H1 (cell line): ENCODE data around the gene TRIM24. TPM values are rescaled to one million over a fixed set of nuclear protein-coding genes. Genes with fewer than 3 reads are reported as not detected.

Experiments
- CTCF ChIA-PET: fragments of 300-600 bp; sonication (Branson Sonifier 250); formaldehyde crosslinking; loops from one replicate; lab custom pipeline; 2021; ENCODE audit not compliant: partially characterized antibody; lab: Charles Lee
- POLR2A ChIA-PET: fragments of 300-600 bp; sonication (Branson Sonifier 250); formaldehyde crosslinking; loops from one replicate; lab custom pipeline; 2021; ENCODE audit warnings: inconsistent platforms; ENCODE audit not compliant: partially characterized antibody; lab: Charles Lee
- DNase-seq, 2 experiments: peaks; one replicate each; pipeline versions ENCODE4 v3.0.0 to v3.0.0-alpha.2; 2010 to 2022; ENCODE audit warnings: low spot score in 2 of 2, low read depth in 1 of 2, mixed read lengths in 1 of 2
- FAIRE-seq: peaks from 2 replicates; lab custom pipeline; 2011; peaks lifted over from hg19 to GRCh38; lab: Jason Lieb, UNC
- H2AFZ ChIP-seq: 2 replicates; pipeline ENCODE4 v1.8.1; 2012; ENCODE audit warnings: low read length, inconsistent platforms
- H2AK5ac ChIP-seq: 2 replicates; pipeline ENCODE4 v1.6.1; 2013; ENCODE audit warnings: low read depth, low read length
- H2BK120ac ChIP-seq: replicated peaks from 2 replicates; pipeline ENCODE3; 2013; ENCODE audit warnings: low read depth, low read length, inconsistent platforms
- H2BK12ac ChIP-seq: 2 replicates; pipeline ENCODE4 v1.6.1; 2013; ENCODE audit warnings: low read depth, low read length
- H2BK15ac ChIP-seq: 2 replicates; pipeline ENCODE4 v1.6.1; 2013; ENCODE audit warnings: low read length
- H2BK20ac ChIP-seq: 2 replicates; pipeline ENCODE4 v1.6.1; 2013; ENCODE audit warnings: low read length
- H2BK5ac ChIP-seq: 2 replicates; pipeline ENCODE4 v1.6.1; 2013; ENCODE audit warnings: low read depth, low read length
- H3K14ac ChIP-seq: 2 replicates; pipeline ENCODE4 v1.6.1; 2013; ENCODE audit warnings: inconsistent platforms; ENCODE audit not compliant: insufficient read length
- H3K18ac ChIP-seq: 2 replicates; pipeline ENCODE4 v1.6.1; 2013; ENCODE audit warnings: low read length; ENCODE audit errors: extremely low read depth
- H3K23ac ChIP-seq: 2 replicates; pipeline ENCODE4 v1.6.1; 2013; ENCODE audit warnings: inconsistent platforms; ENCODE audit not compliant: insufficient read length
- H3K23me2 ChIP-seq: 2 replicates; pipeline ENCODE4 v1.6.1; 2013; ENCODE audit warnings: low read depth, low read length
- H3K27ac ChIP-seq: 2 replicates; pipeline ENCODE4 v1.6.1; 2011; ENCODE audit warnings: low read depth, low read length, inconsistent platforms
- H3K27me3 ChIP-seq, 4 experiments: replicated peaks in 1 of 4; 1 replicate in 1 of 4; 2 replicates in 3 of 4; pipeline versions ENCODE4 v1.6.1 to v1.8.1; 2011 to 2013; ENCODE audit warnings: low read length in 3 of 4, mild to moderate bottlenecking in 3 of 4, inconsistent platforms in 2 of 4, mixed read lengths in 2 of 4, moderate library complexity in 1 of 4; ENCODE audit not compliant: control insufficient read depth in 3 of 4, insufficient read depth in 3 of 4; ENCODE audit errors: extremely low read depth in 1 of 4
- H3K36me3 ChIP-seq, 4 experiments: 2 replicates each; pipeline versions ENCODE4 v1.6.1 to v1.8.1; 2011 to 2013; ENCODE audit warnings: mild to moderate bottlenecking in 4 of 4, low read length in 3 of 4, moderate library complexity in 2 of 4, control low read depth in 1 of 4, inconsistent platforms in 1 of 4; ENCODE audit not compliant: insufficient read depth in 4 of 4, control insufficient read depth in 2 of 4
- H3K4ac ChIP-seq: replicated peaks from 2 replicates; pipeline ENCODE3; 2013; ENCODE audit warnings: low read length, low read depth, mixed read lengths, inconsistent platforms; ENCODE audit not compliant: insufficient read length
- H3K4me1 ChIP-seq, 4 experiments: replicated peaks in 1 of 4; 1 replicate in 1 of 4; 2 replicates in 3 of 4; pipeline versions ENCODE4 v1.6.1 to v1.8.1; 2011 to 2013; ENCODE audit warnings: low read length in 3 of 4, inconsistent platforms in 2 of 4, mixed read lengths in 1 of 4; ENCODE audit not compliant: insufficient read depth in 4 of 4, control insufficient read depth in 3 of 4
- H3K4me2 ChIP-seq, 2 experiments: 2 replicates each; pipeline versions ENCODE4 v1.6.1 to v1.8.1; 2011 to 2013; ENCODE audit warnings: low read depth in 2 of 2, low read length in 2 of 2, control low read depth in 1 of 2, inconsistent platforms in 1 of 2, mild to moderate bottlenecking in 1 of 2; ENCODE audit not compliant: insufficient read depth in 1 of 2
- H3K4me3 ChIP-seq, 4 experiments: fragments of 200-600, 300-600 bp in 1 of 4; sonication (generic), shearing (Covaris generic), sonication (Bioruptor Twin) in 1 of 4; 2 replicates each; pipeline versions ENCODE4 v1.5.1 to v1.8.1; 2011 to 2016; ENCODE audit warnings: low read length in 4 of 4, low read depth in 3 of 4, control low read depth in 2 of 4, inconsistent platforms in 2 of 4, mild to moderate bottlenecking in 2 of 4, mixed read lengths in 1 of 4, moderate library complexity in 1 of 4; ENCODE audit not compliant: insufficient read depth in 2 of 4; ENCODE audit errors: extremely low read depth in 1 of 4
- H3K56ac ChIP-seq: replicated peaks from 2 replicates; pipeline ENCODE3; 2013; ENCODE audit warnings: low read depth, mild to moderate bottlenecking, mixed read lengths, low read length, inconsistent platforms; ENCODE audit not compliant: insufficient read length
- H3K79me1 ChIP-seq: 2 replicates; pipeline ENCODE4 v1.6.1; 2013; ENCODE audit warnings: low read depth, low read length, control low read depth
- H3K79me2 ChIP-seq, 2 experiments: 2 replicates each; pipeline versions ENCODE4 v1.6.1 to v1.8.1; 2012 to 2013; ENCODE audit warnings: low read length in 2 of 2, mild to moderate bottlenecking in 2 of 2, inconsistent platforms in 1 of 2; ENCODE audit not compliant: insufficient read depth in 2 of 2, control insufficient read depth in 1 of 2
- H3K9ac ChIP-seq, 4 experiments: replicated peaks in 1 of 4; 1 replicate in 1 of 4; 2 replicates in 3 of 4; pipeline versions ENCODE4 v1.6.1 to v1.8.1; 2011 to 2013; ENCODE audit warnings: low read depth in 3 of 4, low read length in 3 of 4, control low read depth in 2 of 4, mild to moderate bottlenecking in 2 of 4, moderate library complexity in 2 of 4, inconsistent platforms in 1 of 4; ENCODE audit errors: extremely low read depth in 1 of 4
- H3K9me3 ChIP-seq, 2 experiments: 2 replicates each; pipeline versions ENCODE4 v1.6.1 to v1.8.1; 2012 to 2013; ENCODE audit warnings: mild to moderate bottlenecking in 2 of 2, moderate library complexity in 2 of 2, control low read depth in 1 of 2, inconsistent platforms in 1 of 2, low read depth in 1 of 2, low read length in 1 of 2, mixed read lengths in 1 of 2; ENCODE audit not compliant: insufficient read depth in 2 of 2
- H4K20me1 ChIP-seq, 2 experiments: replicated peaks in 1 of 2; 2 replicates each; pipeline versions ENCODE3 to v1.8.1; 2011 to 2013; ENCODE audit warnings: inconsistent platforms in 2 of 2, low read length in 2 of 2, mild to moderate bottlenecking in 1 of 2; ENCODE audit not compliant: insufficient read depth in 2 of 2, control insufficient read depth in 1 of 2
- H4K5ac ChIP-seq: 2 replicates; pipeline ENCODE4 v1.6.1; 2013; ENCODE audit warnings: low read length, low read depth, mixed read lengths, inconsistent platforms; ENCODE audit not compliant: insufficient read length
- H4K8ac ChIP-seq: 2 replicates; pipeline ENCODE4 v1.8.0; 2013; ENCODE audit warnings: mild to moderate bottlenecking, moderate library complexity, low read length, inconsistent platforms; ENCODE audit not compliant: insufficient read depth; ENCODE audit errors: extremely low read depth
- H4K91ac ChIP-seq: replicated peaks from 2 replicates; pipeline ENCODE3; 2013; ENCODE audit warnings: low read length, mixed read lengths, inconsistent platforms; ENCODE audit not compliant: insufficient read length
- CEBPB ChIP-seq: IDR thresholded peaks from 2 replicates; pipeline ENCODE4 v1.6.1; 2012; ENCODE audit warnings: low read depth, low read length
- CHD2 ChIP-seq: IDR thresholded peaks from 2 replicates; pipeline ENCODE4 v1.6.1; 2012; ENCODE audit warnings: low read length, improper control_type of control experiment
- E2F6 ChIP-seq: IDR thresholded peaks from 2 replicates; pipeline ENCODE4 v1.6.1; 2012; ENCODE audit warnings: inconsistent platforms
- GTF2F1 ChIP-seq: IDR thresholded peaks from 2 replicates; pipeline ENCODE4 v1.6.1; 2012; ENCODE audit warnings: low read depth, low read length, improper control_type of control experiment, borderline replicate concordance
- NANOG ChIP-seq: IDR thresholded peaks from 2 replicates; pipeline ENCODE4 v1.6.1; 2011; ENCODE audit warnings: low read length, low read depth, mild to moderate bottlenecking, inconsistent platforms; ENCODE audit not compliant: insufficient read depth, poor library complexity, severe bottlenecking
- SIN3A ChIP-seq, 2 experiments: IDR thresholded peaks in 1 of 2; conservative IDR thresholded peaks in 1 of 2; 2 replicates each; pipeline ENCODE4 v1.6.1; 2011 to 2012; ENCODE audit warnings: low read length in 2 of 2, improper control_type of control experiment in 1 of 2, low read depth in 1 of 2, mild to moderate bottlenecking in 1 of 2
- SIX5 ChIP-seq: IDR thresholded peaks from 2 replicates; pipeline ENCODE4 v1.6.1; 2011; ENCODE audit warnings: mild to moderate bottlenecking, low read depth, low read length
- polyA plus RNA-seq, 7 experiments: library from polyadenylated mRNA; depleted of rRNA in 3 of 7; stranded (reverse) in 5 of 7; unstranded in 2 of 7; fragments of >200 nt in 5 of 7; fragments of 200-250 nt in 2 of 7; gene quantifications; 1 replicate in 5 of 7; 2 replicates in 1 of 7; 4 replicates in 1 of 7; pipeline versions ENCODE4 v1.2.1 to v1.2.3, GENCODE V29; 2011 to 2013; ENCODE audit warnings: missing spikeins in 2 of 7, mixed read lengths in 2 of 7
- total RNA-seq: library from RNA; stranded (reverse); fragmentation: NEBNext Ultra II Directional; extraction: Animal tissue kit (Norgen Biotek cat#: 25700); gene quantifications from 2 replicates; pipeline ENCODE4 v1.2.1, GENCODE V29; 2021
- TF ChIP-seq, protein P1 (sequence below): IDR thresholded peaks from 2 replicates; pipeline ENCODE4 v1.6.1; 2012; ENCODE audit warnings: low read length, inconsistent platforms

Gene TRIM24
- total and polyA plus RNA-seq, 2 of the 8 experiments (the other 6 are each of a cell fraction or from before 2014, with no cell fraction given): 67.6 to 149 TPM

DNA sequence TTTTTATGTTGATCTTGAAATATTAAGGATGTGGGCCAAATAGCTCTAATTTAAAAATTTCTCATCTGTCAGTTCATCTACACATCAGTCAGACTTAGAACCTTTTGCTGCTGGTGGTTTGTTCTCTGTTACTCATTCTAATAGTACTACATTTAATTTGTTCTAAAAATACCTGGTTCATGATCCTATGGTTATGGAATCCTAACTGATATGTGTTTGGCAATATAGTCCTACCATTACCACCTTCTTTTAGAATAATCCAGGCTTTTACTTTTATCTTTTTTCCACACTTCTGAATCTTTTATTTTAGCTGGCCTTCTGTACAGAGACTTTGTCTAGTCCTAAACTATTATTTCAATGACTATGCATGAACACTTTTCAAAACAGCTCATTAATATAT is 124.2 kb downstream of the TRIM24 start:
- Histone ChIP-seq H3K27ac (no peak overlapping the region), H2BK12ac (no peak overlapping the region)
- POLR2A ChIA-PET: no interaction called here

More for the DNA sequence above, 124.2 kb downstream of the TRIM24 start:
- H3K79me1 ChIP-seq: no peaks in the 10 kb centered on the region
- no peak overlapping the region for H3K56ac ChIP-seq
- H3K4me2 ChIP-seq: no peak overlapping the region
- H3K14ac ChIP-seq: no peak overlapping the region
- no peak overlapping the region for H3K9ac ChIP-seq
- FAIRE-seq (no peak), DNase-seq (no peak)
- H2BK15ac ChIP-seq: no peak overlapping the region
- H3K27me3 ChIP-seq: no peaks in the 10 kb centered on the region
- no peaks in the 10 kb centered on the region for H3K9me3 ChIP-seq
- no peaks in the 10 kb centered on the region for H3K23me2 ChIP-seq
- no peak for TF ChIP-seq CHD2
- TF ChIP-seq SIN3A (conservative IDR thresholded peaks at IDR 0.05 in 1 of 2, IDR thresholded peaks at IDR 0.05 in 1 of 2; ENCODE audit: low read depth in 1 of 2, low read length in 2 of 2): no peak
- no peak for TF ChIP-seq SIX5
- no peak for TF ChIP-seq CEBPB
- TF ChIP-seq NANOG: no peak
- TF ChIP-seq GTF2F1: no peak
- no peak for TF ChIP-seq E2F6
- TF ChIP-seq, protein P1, sequence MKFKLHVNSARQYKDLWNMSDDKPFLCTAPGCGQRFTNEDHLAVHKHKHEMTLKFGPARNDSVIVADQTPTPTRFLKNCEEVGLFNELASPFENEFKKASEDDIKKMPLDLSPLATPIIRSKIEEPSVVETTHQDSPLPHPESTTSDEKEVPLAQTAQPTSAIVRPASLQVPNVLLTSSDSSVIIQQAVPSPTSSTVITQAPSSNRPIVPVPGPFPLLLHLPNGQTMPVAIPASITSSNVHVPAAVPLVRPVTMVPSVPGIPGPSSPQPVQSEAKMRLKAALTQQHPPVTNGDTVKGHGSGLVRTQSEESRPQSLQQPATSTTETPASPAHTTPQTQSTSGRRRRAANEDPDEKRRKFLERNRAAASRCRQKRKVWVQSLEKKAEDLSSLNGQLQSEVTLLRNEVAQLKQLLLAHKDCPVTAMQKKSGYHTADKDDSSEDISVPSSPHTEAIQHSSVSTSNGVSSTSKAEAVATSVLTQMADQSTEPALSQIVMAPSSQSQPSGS: no peak
- H4K8ac ChIP-seq: no peak overlapping the region
- no peak overlapping the region for H3K18ac ChIP-seq
- no peak overlapping the region for H2BK120ac ChIP-seq
- H4K91ac ChIP-seq: no peak overlapping the region
- H2BK20ac ChIP-seq: no peak overlapping the region
- CTCF ChIA-PET: interaction anchor here (1.1 kb wide), 1 partner anchor 154 kb away, joined by 3 read pairs; no protein-coding TSS in a partner anchor
- H3K36me3 ChIP-seq: peaks cover 14 to 80% (median 56%) of the 10 kb centered on the region in 4 experiments
- H2AK5ac ChIP-seq: no peak overlapping the region
- no peak overlapping the region for H2BK5ac ChIP-seq
- H4K20me1 ChIP-seq: no peaks in the 10 kb centered on the region
- H3K4me3 ChIP-seq: no peak overlapping the region
- H3K79me2 ChIP-seq: 0 out of 4 replicates have a peak, but pooled peaks cover 0 to 3% of the 10 kb centered on the region in 2 experiments
- H3K23ac ChIP-seq: no peak overlapping the region
- no peaks in the 10 kb centered on the region for H3K4me1 ChIP-seq
- H2AFZ ChIP-seq: no peak overlapping the region
- no peak overlapping the region for H3K4ac ChIP-seq
- no peak overlapping the region for H4K5ac ChIP-seq
